ENCODE measurements around the gene ETV1. TPM values are rescaled to one million over a fixed set of nuclear protein-coding genes. Genes with fewer than 3 reads are reported as not detected.
A peak's percentile ranks its signal among the peaks of the same experiment; 100 is the strongest.

Gene ETV1
- total RNA-seq, 1 donor from 2014 or later, result 0.26 TPM

- H3K36me3 ChIP-seq (ENCODE audit: control insufficient read depth, insufficient read depth, low read length), result no peaks in the 10 kb centered on the region
- FAIRE-seq (no peak), DNase-seq (ENCODE audit: low read depth) (no peak)
- TF ChIP-seq, protein P1, sequence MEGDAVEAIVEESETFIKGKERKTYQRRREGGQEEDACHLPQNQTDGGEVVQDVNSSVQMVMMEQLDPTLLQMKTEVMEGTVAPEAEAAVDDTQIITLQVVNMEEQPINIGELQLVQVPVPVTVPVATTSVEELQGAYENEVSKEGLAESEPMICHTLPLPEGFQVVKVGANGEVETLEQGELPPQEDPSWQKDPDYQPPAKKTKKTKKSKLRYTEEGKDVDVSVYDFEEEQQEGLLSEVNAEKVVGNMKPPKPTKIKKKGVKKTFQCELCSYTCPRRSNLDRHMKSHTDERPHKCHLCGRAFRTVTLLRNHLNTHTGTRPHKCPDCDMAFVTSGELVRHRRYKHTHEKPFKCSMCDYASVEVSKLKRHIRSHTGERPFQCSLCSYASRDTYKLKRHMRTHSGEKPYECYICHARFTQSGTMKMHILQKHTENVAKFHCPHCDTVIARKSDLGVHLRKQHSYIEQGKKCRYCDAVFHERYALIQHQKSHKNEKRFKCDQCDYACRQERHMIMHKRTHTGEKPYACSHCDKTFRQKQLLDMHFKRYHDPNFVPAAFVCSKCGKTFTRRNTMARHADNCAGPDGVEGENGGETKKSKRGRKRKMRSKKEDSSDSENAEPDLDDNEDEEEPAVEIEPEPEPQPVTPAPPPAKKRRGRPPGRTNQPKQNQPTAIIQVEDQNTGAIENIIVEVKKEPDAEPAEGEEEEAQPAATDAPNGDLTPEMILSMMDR (IDR thresholded peaks at IDR 0.05; ENCODE audit: insufficient read depth, low read length, severe bottlenecking), result no peak
- H3K4me3 ChIP-seq (ENCODE audit: low read depth, low read length), result no peak overlapping the region
- H3K27me3 ChIP-seq (ENCODE audit: control insufficient read depth, insufficient read depth, low read length), result no peaks in the 10 kb centered on the region
Observed at GRCh38 chr7:13886356-13886755, 103.1 kb downstream of the ETV1 start.

GRCh38 chr7:13882051-13882450 lies 107.4 kb downstream of the ETV1 start:
- H3K4me3 ChIP-seq (ENCODE audit: low read depth, low read length), result no peak overlapping the region
- FAIRE-seq (no peak), DNase-seq (ENCODE audit: low read depth) (no peak)
- no peaks in the 10 kb centered on the region for H3K27me3 ChIP-seq (ENCODE audit: control insufficient read depth, insufficient read depth, low read length)
- TF ChIP-seq, protein P1 (IDR thresholded peaks at IDR 0.05; ENCODE audit: insufficient read depth, low read length, severe bottlenecking), result no peak
- no peaks in the 10 kb centered on the region for H3K36me3 ChIP-seq (ENCODE audit: control insufficient read depth, insufficient read depth, low read length)

- no peaks in the 10 kb centered on the region for H3K27me3 ChIP-seq (ENCODE audit: control insufficient read depth, insufficient read depth, low read length)
- no peaks in the 10 kb centered on the region for H3K36me3 ChIP-seq (ENCODE audit: control insufficient read depth, insufficient read depth, low read length)
- DNase-seq (ENCODE audit: low read depth) (peak; percentile 81), FAIRE-seq (no peak)
- H3K4me3 ChIP-seq (ENCODE audit: low read depth, low read length), result no peak overlapping the region
- TF ChIP-seq, protein P1 (IDR thresholded peaks at IDR 0.05; ENCODE audit: insufficient read depth, low read length, severe bottlenecking), result no peak
Observed at GRCh38 chr7:13880789-13881188, 108.7 kb downstream of the ETV1 start.

DNA sequence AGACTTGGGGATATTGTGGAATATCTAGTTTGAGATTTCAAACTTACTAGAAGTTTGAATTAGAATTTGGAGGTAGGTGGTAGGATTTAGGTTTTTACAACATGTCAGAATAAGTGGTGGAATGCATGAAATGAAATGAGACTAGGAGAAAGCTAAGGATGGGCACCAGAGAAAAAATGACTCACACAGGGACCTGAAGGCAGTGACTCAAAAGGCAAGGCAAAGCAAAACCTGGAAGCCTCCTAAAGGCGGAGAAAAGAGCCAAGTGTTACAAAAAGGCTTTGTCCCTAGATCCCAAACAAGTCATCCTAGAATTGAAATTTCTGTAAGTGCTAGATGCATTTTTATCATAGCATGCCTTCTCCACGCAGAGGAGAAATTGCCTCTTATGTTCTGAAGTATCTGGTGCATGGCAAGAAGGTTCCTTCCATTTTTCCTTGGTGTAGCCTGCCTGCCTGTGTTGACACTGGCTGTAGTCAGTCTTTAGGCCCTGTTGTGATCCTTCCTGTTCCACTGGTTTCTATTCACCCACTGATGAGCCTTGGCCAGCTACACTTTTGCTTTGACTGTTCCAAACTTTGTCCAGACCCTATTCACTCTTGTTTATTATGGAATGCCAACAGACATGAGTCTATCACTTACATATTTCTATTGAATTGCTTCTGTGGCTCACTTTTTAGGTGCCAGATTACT lies 109.3 kb downstream of the ETV1 start:
- TF ChIP-seq, protein P1 (IDR thresholded peaks at IDR 0.05; ENCODE audit: insufficient read depth, low read length, severe bottlenecking), result no peak
- FAIRE-seq (no peak), DNase-seq (ENCODE audit: low read depth) (peak; percentile 85)
- Histone ChIP-seq H3K27me3 (ENCODE audit: control insufficient read depth, insufficient read depth, low read length) (no peaks in the 10 kb centered on the region), H3K4me3 (ENCODE audit: low read depth, low read length) (no peak overlapping the region), H3K36me3 (ENCODE audit: control insufficient read depth, insufficient read depth, low read length) (no peaks in the 10 kb centered on the region)

GRCh38 chr7:13879143-13879542 lies 110.3 kb downstream of the ETV1 start:
- FAIRE-seq, result no peak
- Histone ChIP-seq H3K4me3 (ENCODE audit: low read depth, low read length) (no peak overlapping the region), H3K27me3 (ENCODE audit: control insufficient read depth, insufficient read depth, low read length) (no peaks in the 10 kb centered on the region), H3K36me3 (ENCODE audit: control insufficient read depth, insufficient read depth, low read length) (no peaks in the 10 kb centered on the region)
- TF ChIP-seq, protein P1 (IDR thresholded peaks at IDR 0.05; ENCODE audit: insufficient read depth, low read length, severe bottlenecking), result no peak
- no peak for DNase-seq (ENCODE audit: low read depth)

DNA sequence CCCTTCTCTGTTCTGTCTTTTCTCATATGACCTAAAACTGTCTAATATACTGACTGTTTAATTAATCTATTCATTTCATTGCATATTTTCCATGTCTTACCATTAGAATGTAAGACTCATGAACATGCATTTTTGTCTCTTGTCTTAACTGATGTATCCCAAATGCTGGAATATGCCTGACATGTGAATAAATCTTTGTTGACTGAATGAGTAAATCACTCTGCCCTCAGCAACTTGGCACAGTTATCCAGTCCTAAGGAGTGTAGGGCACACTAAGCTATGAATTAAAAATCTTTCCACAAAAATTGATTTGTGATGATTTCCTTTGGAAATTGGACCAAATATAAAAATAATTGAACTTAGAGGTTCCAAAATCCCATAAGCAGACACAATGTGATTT lies 111.3 kb downstream of the ETV1 start:
- FAIRE-seq, result no peak
- TF ChIP-seq, protein P1 (IDR thresholded peaks at IDR 0.05; ENCODE audit: insufficient read depth, low read length, severe bottlenecking), result no peak
- no peaks in the 10 kb centered on the region for H3K27me3 ChIP-seq (ENCODE audit: control insufficient read depth, insufficient read depth, low read length)
- no peaks in the 10 kb centered on the region for H3K36me3 ChIP-seq (ENCODE audit: control insufficient read depth, insufficient read depth, low read length)
- H3K4me3 ChIP-seq (ENCODE audit: low read depth, low read length), result no peak overlapping the region
- DNase-seq (ENCODE audit: low read depth), result peak; percentile 55
